KBM-7 (cell line): ENCODE results near the gene ST6GALNAC5.
"Not testable (repeated sequence)": the region's sequence is repeated elsewhere in the genome, so short reads cannot be mapped to it uniquely, and the experiment has no call there.

ENCODE experiments used
- DNase-seq: peaks from one replicate; pipeline ENCODE4 v3.0.0-alpha.2; 2015
- in situ Hi-C: fragments of 300-500 bp; cut with MboI; formaldehyde crosslinking; loops from 2 replicates; pipeline ENCODE4 v1.14.3; 2020; ENCODE audit warnings: low sequenced_read_pairs, low pct_unique_long_range_greater_than_20kb, mixed read lengths

The ST6GALNAC5 gene

DNA sequence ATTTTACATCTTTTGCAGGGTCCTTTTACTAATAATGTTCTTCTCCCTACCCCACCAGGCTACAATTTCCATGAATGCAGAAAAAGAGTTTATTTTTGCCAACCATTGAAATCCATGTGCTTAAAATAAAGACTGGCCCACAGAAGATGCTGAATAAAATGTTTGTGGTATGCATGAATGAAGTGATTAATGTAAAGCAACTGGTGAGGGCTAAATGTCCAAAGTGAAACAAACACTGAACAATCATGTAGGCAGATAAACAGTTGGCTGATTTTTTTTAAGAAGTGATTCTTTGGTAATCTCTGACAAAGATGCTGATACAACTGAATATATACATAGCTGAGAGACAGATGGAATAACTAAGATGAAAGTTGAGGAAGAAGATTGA lies 94.5 kb downstream of the ST6GALNAC5 start:
- in situ Hi-C loops = no loop called here
- no peak for DNase-seq

- DNase-seq, in situ Hi-C loops: not testable (repeated sequence)
Measured at GRCh38 chr1:76981267-76981666, 114.0 kb downstream of the ST6GALNAC5 start.

DNA sequence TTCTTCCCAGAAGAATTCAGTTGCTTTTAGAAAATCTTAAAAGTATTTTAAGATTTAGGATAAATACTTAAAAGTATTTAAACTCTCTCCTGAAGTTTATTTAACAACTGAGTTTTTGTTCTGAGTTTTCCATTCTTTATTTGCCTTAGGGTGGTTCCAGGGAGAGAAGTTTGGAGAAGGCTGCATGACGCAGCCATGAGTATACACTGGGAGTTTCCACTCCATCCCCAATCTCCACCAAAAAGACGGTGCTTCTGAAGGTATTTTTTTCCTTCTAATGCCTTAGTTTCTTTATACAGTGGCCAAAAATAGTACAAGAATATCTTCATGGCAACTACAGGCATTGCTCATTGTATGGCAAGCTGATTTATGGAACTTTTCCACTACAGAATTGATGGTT lies 122.7 kb downstream of the ST6GALNAC5 start:
- in situ Hi-C loops = no loop called here

DNA sequence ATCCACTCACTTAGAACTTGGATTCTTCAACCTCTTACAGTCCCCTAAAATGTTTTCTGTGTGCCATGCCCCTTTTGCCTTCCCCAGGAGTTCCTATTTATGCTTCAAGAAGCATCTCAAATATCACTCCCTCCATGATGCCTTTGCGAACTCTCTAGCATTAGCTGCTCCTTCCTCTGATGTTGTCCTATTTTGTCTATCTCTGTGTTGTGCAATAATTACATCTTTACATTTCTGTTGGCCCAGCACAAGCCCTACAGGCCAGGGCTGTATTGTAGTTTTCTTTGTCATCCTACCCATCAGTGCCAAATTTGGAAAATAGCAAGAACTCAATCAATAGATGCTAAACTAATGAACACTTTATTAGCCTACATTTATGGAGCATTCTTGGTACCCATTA lies 125.8 kb downstream of the ST6GALNAC5 start:
- no peak for DNase-seq
- in situ Hi-C loops = no loop called here

More for the DNA sequence above, 122.7 kb downstream of the ST6GALNAC5 start:
- DNase-seq = no peak

DNA sequence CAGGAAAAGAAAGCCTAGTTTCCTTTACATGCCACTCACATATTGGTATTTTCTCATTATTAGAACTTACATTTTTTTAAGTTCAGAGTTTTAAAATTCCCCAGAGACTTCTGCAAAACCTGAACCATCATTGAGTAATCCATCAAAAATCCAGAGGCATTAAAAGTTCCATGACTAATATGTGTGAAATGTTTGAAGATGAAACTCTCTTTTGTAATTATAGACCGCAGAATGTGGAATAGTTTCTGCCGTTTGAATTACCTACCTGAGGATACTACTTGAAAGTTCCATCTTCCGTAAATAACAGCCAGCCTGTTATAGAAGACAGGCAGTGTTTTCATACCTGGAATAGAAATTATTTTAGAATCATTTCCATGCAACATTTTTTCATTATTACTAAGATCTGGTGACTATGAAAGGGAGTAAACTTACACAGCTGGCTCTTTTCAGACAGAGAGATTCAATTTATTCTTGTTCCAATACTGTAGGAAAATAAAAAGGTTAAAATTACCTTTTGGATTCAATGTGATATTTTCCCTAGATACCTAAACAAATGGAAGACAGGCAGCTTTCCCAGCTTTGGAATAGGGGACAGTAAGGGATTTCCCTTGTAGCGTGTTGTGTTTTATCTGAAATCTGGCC lies 131.4 kb downstream of the ST6GALNAC5 start:
- in situ Hi-C loops = no loop called here
- DNase-seq = no peak

- in situ Hi-C loops = no loop called here
- DNase-seq = no peak
Measured at GRCh38 chr1:77007675-77008074, 140.4 kb downstream of the ST6GALNAC5 start.

GRCh38 chr1:77010937-77011336 lies 143.7 kb downstream of the ST6GALNAC5 start:
- no peak for DNase-seq
- in situ Hi-C loops = no loop called here

GRCh38 chr1:77012066-77012465 lies 144.8 kb downstream of the ST6GALNAC5 start:
- DNase-seq = no peak
- in situ Hi-C loops = no loop called here

GRCh38 chr1:77014073-77014788 lies 147.0 kb downstream of the ST6GALNAC5 start:
- no peak for DNase-seq
- in situ Hi-C loops = no loop called here

DNA sequence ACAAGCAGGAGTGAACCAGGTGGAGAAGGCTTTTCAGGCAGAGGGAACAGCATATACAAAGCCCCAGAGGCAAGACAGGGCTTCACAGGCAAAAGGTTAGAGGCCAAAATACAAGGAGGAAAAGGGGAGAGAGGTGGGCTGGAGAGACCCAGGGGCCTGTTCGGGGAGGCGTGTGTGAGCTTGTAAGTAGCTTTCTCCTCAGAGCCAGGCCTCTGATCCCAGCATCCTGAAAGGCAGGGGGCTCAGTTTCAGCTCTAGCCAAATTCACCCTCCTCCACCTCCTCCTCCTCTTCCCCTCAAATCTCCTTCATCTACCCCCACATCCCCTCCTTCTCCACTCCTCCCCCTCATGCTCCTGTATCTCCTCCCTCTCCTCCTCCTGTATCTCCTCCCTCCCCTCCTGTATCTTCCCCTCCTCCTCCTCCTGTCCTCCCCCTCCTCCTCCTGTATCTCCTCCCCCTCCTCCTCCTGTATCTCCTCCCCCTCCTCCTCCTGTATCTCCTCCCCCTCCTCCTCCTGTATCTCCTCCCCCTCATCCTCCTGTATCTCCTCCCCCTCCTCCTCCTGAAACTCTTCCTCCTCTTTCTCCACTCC lies 148.6 kb downstream of the ST6GALNAC5 start:
- DNase-seq = no peak
- in situ Hi-C loops = no loop called here

GRCh38 chr1:77016386-77016985 lies 149.2 kb downstream of the ST6GALNAC5 start:
- no peak for DNase-seq
- in situ Hi-C loops = no loop called here

- in situ Hi-C loops = no loop called here
- DNase-seq = no peak
Measured at GRCh38 chr1:77018311-77018710, 151.0 kb downstream of the ST6GALNAC5 start.

DNA sequence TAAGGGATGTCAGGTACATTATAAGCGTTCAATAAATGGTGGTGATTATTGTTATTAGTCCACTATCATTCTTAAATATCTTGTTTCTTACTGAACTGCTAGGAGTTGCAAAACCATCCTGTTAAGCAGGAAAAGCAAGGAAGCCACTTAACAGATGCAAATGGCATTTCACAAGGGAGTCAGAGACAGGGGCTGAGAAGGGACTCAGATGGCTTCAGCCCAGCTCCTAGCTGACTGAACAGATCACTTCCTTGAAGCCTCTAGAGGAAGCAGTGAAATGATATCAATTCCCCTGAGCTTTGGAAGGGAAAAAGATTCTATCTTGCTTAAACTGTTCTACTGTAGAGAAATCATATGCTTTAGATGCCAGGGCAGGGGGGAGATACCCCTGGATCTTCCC lies 151.5 kb downstream of the ST6GALNAC5 start:
- in situ Hi-C loops = no loop called here

GRCh38 chr1:77021732-77022131 lies 154.5 kb downstream of the ST6GALNAC5 start:
- in situ Hi-C loops = no loop called here
- DNase-seq = no peak

More for the DNA sequence above, 151.5 kb downstream of the ST6GALNAC5 start:
- no peak for DNase-seq

DNA sequence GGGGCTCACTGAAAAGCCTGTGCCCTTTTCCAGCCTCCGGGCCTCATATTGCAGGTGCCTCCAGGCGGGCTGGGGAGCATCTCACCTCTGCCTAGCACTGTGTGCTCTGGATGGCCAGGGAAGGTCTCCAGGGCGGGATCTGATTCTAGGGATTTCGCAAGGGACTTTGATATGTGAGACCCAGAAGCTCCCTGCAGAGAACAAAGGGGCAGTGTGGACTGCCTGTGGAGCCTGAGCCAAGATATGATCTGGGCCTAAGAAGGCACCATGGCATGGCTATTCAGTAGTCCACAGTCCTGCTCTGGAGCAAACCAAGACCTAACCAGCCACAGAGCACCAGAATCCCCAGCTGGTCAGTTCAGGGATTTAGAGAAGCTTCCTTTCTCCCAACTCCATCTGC lies 157.2 kb downstream of the ST6GALNAC5 start:
- no peak for DNase-seq
- in situ Hi-C loops = no loop called here

DNA sequence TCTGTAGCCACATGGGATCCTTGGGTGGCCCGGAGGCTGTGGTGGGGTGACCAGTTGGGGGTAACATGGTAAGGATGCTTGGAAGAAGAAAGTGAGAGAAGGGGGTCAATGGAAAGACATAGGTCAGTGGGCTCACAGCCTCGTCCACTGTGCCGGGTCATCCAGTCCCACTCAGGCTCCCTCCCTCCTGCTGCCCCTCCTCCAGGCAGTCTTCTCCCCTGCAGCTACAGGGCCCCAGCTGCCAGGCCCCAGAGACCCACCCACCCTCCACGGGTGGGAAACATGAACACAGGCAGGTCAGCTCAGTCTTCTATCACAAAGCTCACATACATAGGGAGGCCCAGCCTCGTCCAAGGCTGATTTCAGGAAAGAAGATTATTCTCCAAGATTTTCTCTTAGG lies 158.3 kb downstream of the ST6GALNAC5 start:
- no peak for DNase-seq
- in situ Hi-C loops = no loop called here

GRCh38 chr1:77026135-77026534 lies 158.9 kb downstream of the ST6GALNAC5 start:
- DNase-seq = no peak
- in situ Hi-C loops = no loop called here

GRCh38 chr1:77026640-77027039 lies 159.4 kb downstream of the ST6GALNAC5 start:
- in situ Hi-C loops = no loop called here
- DNase-seq = no peak

DNA sequence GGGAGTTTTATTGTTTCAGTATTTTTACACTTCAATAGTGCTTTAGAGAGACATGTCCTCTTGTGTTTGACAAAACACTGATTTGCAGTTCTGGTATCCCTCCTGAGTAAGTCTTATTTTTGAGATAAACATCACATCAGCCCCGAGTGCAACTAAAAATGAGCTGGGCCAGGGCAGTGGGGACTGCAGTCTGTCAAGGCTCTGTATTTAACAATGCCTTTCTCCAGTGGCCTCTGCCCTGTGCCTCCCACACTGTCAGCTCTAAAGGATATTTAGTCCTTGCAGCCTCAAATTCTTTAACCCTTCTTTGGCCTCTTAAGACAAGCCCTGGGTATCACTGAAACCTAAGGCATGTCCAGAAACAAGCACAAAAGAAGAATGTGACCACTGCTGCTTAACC lies 160.6 kb downstream of the ST6GALNAC5 start:
- in situ Hi-C loops = no loop called here
- DNase-seq = no peak

GRCh38 chr1:77030401-77031105 lies 163.3 kb downstream of the ST6GALNAC5 start:
- no peak for DNase-seq
- in situ Hi-C loops = no loop called here
